Adrenal gland (tissue), 5 donors: ENCODE measurements around the gene TBL2.

Experiments used
- CTCF ChIP-seq, 6 experiments: fragments of 450-650 bp in 4 of 6; fragments of 200-600 bp in 2 of 6; sonication (generic) in 1 of 6; IDR thresholded peaks; 1 replicate in 5 of 6; 2 replicates in 1 of 6; pipeline versions ENCODE4 v1.5.1 to v1.8.0; 2016 to 2021; ENCODE audit warnings: antibody characterized with exemption in 6 of 6, mild to moderate bottlenecking in 2 of 6, moderate library complexity in 1 of 6
- POLR2A ChIP-seq, 2 donors: fragments of 450-650 bp; IDR thresholded peaks; one replicate each; pipeline ENCODE4 v1.6.1; 2017; ENCODE audit warnings: antibody characterized with exemption in 2 of 2, mild to moderate bottlenecking in 2 of 2, moderate library complexity in 1 of 2
- donor health status: DM: no; HTN: no; CAD: no.

- TF ChIP-seq CTCF (IDR thresholded peaks at IDR 0.05) = no peak
- TF ChIP-seq POLR2A (IDR thresholded peaks at IDR 0.05) = no peak
Measured at GRCh38 chr7:73557108-73557396, 21.3 kb downstream of the TBL2 start.
